ENCODE data around the gene PTPRN2.

PTPRN2 gene

DNA sequence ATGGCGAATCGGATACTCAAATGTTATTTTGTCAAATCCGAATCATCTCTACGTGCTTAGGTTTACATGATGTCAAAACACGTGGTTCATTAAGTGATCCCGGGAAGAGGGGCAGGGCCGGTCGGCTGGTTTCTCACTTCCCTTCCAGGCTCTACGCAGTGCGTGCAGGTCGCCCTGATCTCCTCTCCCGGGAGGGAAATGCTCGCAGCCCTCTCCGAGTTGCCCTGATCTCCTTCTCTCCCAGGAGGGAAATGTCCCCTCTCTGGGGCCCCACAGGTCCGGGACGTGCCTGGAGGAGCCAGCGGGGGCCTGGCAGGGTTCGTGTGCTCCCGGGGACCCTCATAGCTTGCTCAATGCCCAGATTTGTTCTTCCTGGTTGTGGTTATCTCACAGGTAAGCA, 1048.1 kb downstream of the PTPRN2 start:
- no peak for DNase-seq

DNA sequence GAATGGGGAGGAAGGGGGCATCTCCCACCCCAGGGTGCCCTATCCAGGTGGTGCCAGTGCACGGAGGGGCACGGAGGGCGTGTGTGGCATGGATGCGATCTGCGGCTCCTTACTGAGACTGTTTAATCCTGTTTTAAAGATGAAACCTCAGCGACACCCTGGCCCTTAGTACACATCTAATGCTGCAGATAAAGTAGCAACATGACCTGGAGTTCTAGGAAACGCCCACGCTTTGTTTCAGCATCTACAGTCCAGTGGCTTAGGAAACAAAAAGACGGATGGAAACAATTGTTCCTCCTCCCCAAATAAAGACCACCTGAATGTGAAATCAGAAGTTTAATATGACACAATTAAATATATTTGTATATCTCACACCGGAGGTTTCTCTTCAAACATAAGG, 1048.9 kb downstream of the PTPRN2 start:
- no peak for DNase-seq

DNA sequence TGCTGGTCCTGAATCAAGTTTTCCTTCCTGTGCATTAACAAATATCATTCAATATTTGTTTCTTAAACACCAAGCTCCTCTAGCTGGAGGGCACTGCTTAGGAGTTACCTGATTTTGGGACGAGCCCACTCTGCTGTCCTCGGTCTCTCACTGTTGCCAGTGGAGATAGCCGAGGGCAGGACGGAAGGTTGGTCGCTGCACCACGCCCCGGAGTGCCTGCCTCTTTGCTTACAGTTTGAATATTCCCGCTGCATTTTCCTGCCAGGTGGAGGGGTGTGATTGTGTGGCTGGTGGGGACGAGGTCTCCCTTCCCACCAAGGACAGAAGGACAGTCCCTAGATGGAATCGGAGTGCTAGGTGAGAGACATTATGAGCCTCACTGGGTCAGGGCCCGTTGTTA, 1049.3 kb downstream of the PTPRN2 start:
- DNase-seq = no peak

GRCh38 chr7:157537056-157537455, 1050.6 kb downstream of the PTPRN2 start:
- DNase-seq = no peak

GRCh38 chr7:157532068-157532467, 1055.6 kb downstream of the PTPRN2 start:
- DNase-seq = no peak

GRCh38 chr7:157529768-157530560, 1057.7 kb downstream of the PTPRN2 start:
- no peak for DNase-seq

DNA sequence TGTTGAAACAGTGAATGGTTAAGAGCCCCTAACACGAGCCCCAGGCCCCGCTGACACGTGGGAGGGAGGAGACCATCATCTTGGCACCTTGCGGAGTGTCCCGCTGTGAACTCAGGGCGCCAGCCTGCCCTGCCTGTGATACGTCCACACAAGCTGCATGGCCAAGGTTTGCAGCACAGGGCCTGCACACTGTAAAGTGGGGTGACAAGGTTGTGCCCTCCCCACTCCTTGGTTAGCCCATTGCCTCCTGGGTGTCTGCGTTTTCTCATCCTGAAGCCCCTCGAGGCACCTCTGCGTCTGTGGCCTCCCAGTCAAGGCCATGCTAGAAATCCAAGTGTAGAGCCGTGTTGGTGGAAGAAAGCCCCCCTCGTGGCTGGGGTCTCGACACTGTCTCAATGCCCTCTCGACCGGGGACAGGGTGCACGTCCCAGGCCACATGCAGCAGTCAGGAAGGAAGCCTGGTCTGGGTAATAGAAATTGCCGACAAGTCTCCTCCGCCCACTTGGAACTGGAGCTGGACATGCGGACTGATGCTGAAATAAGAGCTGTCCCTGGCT, 1058.8 kb downstream of the PTPRN2 start:
- DNase-seq = no peak

GRCh38 chr7:157527686-157528085, 1059.9 kb downstream of the PTPRN2 start:
- DNase-seq = no peak

DNA sequence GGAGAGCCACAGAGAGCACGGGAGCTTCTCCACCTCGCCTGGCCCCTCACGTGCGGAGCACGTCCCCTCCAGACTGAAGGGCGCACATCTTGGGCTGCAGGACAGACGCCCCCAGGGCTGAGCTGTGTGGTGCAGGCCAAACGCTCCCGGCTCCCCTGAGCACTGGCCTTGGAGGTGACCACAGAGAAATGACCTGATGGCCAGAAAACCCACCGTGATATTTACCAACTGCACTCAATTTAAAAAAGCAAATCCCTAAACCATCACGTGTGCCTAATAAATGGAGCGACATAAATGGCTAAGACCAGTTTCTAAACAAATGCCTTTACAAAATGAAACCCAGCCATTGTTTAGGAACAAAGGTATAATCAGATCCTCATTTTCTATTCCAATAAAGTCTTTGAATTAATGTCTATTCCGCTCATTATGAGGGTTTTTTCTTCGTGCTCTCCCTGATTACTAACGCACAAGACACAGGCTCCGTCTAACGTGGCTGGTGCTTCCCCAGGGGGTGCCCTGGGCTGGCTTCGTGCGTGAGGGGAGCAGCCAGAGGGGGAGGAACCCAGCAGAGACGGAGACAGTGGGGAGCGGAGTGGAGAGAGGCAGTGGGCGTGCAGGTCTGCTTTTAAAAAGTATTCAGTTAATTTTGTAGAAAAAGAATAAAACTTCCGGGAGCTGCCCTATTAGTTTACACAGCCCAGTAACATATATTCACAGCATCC, 1060.5 kb downstream of the PTPRN2 start:
- no peak for DNase-seq

- DNase-seq = no peak
These were observed 1061.4 kb downstream of the PTPRN2 start for GRCh38 chr7:157526005-157526912.

GRCh38 chr7:157525491-157525915, 1062.1 kb downstream of the PTPRN2 start:
- DNase-seq = no peak

GRCh38 chr7:157524731-157525130, 1062.9 kb downstream of the PTPRN2 start:
- DNase-seq = no peak

- no peak for DNase-seq
These were observed 1063.7 kb downstream of the PTPRN2 start for GRCh38 chr7:157523766-157524421.

GRCh38 chr7:157523371-157523765, 1064.3 kb downstream of the PTPRN2 start:
- DNase-seq = no peak

GRCh38 chr7:157522954-157523353, 1064.7 kb downstream of the PTPRN2 start:
- no peak for DNase-seq

DNA sequence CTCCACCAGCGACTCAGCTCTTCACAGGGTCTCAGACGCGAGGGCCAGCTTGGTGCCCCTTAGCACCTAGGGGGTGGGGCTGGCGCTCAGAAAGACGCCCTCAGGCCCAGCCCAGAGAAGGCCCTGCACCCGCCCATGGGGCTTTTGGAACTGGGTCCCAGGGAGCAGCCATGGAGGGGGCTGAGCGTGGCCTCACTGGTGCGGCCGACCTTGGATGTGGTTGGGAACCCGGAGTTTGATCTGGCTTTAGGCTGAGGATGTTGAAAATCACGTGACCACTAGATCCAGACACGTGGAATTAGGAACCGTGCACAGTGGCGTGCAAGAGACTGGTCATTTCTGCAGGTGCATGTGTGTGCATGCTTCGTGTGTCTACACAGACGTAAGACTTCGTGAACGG, 1065.4 kb downstream of the PTPRN2 start:
- DNase-seq = no peak

DNA sequence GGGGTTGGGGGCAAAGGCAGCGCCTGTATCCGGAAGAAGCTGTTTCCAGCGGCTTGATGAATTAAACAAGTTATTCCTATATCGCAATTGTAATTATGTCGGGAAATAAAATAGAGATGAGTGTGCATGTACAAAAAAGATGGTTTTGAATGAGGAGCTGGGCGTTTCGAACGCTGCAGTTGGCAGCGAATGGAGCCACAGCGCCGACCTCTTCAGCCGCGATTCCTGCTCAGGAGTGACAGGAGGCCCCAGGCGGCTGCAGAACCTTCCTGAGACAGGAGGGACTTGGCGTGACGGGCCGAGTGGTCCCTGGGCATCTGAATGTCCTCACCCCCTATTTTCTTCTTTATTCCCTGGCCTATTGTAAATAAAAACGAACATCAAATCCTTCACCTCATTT, 1065.9 kb downstream of the PTPRN2 start:
- no peak for DNase-seq

DNA sequence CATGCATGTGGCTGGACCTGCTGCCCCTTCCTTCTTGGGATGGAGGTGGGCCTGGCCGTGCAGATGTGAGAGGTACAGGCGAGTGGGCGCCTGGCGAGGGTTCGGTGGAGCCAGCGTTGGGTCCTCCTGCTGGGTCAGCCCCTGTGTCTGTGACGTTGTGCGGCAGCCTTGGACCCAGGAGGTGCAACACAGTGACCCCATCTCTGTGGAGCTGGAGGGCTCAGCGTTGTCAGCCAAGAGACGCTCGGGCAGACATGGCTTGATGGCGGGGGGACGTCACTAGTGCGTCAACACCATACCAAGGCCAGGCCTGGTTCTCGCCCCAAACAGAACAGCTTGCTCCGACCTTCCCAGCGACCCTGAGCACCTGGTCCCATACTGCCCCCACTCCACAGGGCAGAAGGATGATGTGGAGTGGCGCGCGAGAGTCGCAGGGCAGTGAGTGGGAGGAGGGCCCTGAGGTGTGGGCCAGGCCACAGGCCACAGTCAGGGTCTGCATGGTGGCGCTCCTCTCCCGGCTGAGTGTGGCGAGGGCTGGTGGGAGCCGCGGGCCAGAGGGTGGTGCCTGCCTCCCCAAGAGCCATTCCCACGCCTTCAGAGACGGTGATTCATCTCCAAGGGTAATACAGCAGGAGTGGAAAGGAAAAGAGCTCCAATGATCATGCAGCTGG, 1066.4 kb downstream of the PTPRN2 start:
- no peak for DNase-seq

DNA sequence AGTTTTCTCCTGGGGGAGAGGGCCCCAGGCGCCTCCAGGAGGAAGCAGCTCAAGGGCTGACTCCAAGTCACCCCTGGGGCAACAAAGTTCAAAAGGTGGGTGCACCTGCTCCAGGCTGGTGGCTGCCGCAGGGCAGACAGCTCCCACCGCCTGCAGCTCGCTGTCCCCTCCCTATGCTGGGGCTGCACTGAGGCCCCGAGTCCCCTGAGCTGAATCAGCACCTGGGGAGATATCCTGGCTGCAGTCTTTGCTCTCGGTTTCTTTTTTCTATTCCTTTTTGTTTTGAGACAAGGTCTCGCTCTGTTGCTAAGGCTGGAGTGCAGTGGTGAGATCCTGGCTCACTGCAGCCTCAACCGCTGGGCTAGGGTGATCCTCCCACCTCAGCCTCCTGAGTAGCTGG, 1067.4 kb downstream of the PTPRN2 start:
- no peak for DNase-seq

DNA sequence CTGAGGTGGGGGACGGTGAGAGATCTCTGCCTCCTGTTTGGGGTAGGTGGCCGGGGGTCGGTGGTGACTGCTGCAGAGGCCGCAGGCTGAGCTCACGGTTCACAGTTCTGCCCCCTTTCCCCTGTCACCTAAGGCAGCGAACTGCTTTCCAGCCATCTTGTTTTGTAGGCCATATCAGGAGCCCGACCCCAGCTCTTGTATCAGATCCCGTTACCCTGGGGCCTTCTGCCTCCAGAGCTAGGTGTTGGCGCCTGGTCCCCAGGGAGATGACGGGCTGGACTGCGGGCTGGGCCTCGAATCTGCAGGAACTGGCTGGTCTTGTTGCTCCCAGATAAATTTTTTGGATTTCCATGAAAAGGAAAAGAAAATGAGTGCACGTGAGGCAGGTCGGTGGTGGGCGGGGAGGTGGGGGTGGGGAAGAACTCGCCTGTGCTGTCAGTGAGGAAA, 1067.8 kb downstream of the PTPRN2 start:
- DNase-seq = no peak

DNA sequence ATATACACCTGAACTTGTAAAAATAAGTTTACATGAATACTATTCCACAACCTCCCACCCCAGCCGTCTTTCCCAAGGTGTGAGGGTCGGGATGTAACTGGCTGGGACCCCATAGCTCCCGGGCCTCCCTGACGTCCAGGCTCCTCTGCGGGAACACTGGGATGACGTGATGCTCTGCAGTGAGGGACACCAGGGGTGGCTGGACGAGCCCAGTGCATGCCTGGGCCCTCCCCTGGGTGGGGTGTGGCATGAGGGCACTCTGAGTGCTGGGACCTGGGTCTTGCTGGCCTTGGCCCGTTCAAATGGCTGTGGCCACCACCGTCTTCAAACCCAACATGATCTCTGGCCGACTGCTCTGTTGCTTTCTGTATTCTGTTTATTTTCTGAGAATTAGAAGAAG, 1068.4 kb downstream of the PTPRN2 start:
- no peak for DNase-seq
